Thoracic aorta (tissue), 2 donors: Measurements from ENCODE around the gene SLC22A23. TPM values are rescaled to one million over a fixed set of nuclear protein-coding genes. Genes with fewer than 3 reads are reported as not detected.

ENCODE experiments used
- ATAC-seq: fragments of 150-250 bp; one replicate; pipeline ENCODE4 v1.8.0; 2017; ENCODE audit warnings: low read depth; ENCODE audit not compliant: insufficient number of reproducible peaks, low FRiP score
- DNase-seq: peaks from one replicate; pipeline ENCODE4 v3.0.0-alpha.2; 2020; ENCODE audit warnings: low spot score
- H3K27ac ChIP-seq, 2 donors: fragments of 200-600 bp; sonication (generic); 1 replicate in 1 of 2; 2 replicates in 1 of 2; pipeline ENCODE4 v1.5.1; 2016; ENCODE audit warnings: mild to moderate bottlenecking in 2 of 2, moderate library complexity in 2 of 2
- H3K27me3 ChIP-seq: fragments of 200-600 bp; sonication (generic); replicated peaks from 2 replicates; pipeline ENCODE4 v1.6.0; 2016; ENCODE audit warnings: mild to moderate bottlenecking; ENCODE audit not compliant: insufficient read depth
- H3K36me3 ChIP-seq: fragments of 200-600 bp; sonication (generic); one replicate; pipeline ENCODE4 v1.5.1; 2016
- H3K4me1 ChIP-seq, 2 donors: fragments of 200-600 bp; sonication (generic); 1 replicate in 1 of 2; 2 replicates in 1 of 2; pipeline versions ENCODE4 v1.5.1 to v1.6.0; 2016; ENCODE audit warnings: low read depth in 2 of 2, mild to moderate bottlenecking in 1 of 2; ENCODE audit not compliant: control insufficient read depth in 1 of 2
- H3K4me3 ChIP-seq: fragments of 200-600 bp; sonication (generic); 2 replicates; pipeline ENCODE4 v1.5.1; 2016; ENCODE audit warnings: mild to moderate bottlenecking
- H3K9me3 ChIP-seq: fragments of 200-600 bp; sonication (generic); 2 replicates; pipeline ENCODE4 v1.5.1; 2016
- total RNA-seq, 2 donors: library from RNA; depleted of rRNA; stranded (reverse); fragments of >200 nt; gene quantifications; one replicate each; pipeline versions ENCODE4 v1.1.0 to v1.2.3, GENCODE V29; 2016
- TF ChIP-seq, protein P1 (sequence below): fragments of 200-600 bp; sonication (generic); IDR thresholded peaks from one replicate; pipeline ENCODE4 v1.5.1; 2019; ENCODE audit warnings: antibody characterized with exemption

Gene SLC22A23
- total RNA-seq, 2 donors from 2014 or later: 5.1 to 9.7 TPM

DNA sequence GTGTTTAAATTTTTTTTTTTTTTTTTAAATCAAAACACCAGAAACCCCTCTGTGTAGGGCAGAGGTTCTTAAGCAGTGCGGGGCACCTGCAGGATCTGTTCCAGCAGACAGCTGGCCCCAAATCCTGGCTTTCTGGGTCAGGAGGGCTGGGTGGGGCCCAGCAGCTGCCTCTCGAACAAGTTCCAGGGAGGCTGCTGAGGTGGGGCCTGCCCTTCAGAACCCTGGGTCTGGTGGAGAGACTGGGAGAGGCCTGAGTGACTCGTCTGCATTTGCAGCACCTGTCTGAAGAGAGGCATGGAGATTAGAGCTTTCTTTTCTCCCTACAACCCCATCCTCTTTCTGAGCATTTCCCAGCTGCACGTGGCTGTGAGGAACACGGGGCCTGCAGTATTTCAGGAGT lies 189.7 kb downstream of the SLC22A23 start:
- TF ChIP-seq, protein P1, sequence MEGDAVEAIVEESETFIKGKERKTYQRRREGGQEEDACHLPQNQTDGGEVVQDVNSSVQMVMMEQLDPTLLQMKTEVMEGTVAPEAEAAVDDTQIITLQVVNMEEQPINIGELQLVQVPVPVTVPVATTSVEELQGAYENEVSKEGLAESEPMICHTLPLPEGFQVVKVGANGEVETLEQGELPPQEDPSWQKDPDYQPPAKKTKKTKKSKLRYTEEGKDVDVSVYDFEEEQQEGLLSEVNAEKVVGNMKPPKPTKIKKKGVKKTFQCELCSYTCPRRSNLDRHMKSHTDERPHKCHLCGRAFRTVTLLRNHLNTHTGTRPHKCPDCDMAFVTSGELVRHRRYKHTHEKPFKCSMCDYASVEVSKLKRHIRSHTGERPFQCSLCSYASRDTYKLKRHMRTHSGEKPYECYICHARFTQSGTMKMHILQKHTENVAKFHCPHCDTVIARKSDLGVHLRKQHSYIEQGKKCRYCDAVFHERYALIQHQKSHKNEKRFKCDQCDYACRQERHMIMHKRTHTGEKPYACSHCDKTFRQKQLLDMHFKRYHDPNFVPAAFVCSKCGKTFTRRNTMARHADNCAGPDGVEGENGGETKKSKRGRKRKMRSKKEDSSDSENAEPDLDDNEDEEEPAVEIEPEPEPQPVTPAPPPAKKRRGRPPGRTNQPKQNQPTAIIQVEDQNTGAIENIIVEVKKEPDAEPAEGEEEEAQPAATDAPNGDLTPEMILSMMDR: no peak
- H3K9me3 ChIP-seq: no peaks in the 10 kb centered on the region
- no peaks in the 10 kb centered on the region for H3K27me3 ChIP-seq
- no peak for DNase-seq
- no peak for ATAC-seq
- H3K4me1 ChIP-seq: no peaks in the 10 kb centered on the region
- H3K36me3 ChIP-seq: peaks cover 19% of the 10 kb centered on the region
- H3K27ac ChIP-seq: no peak overlapping the region
- H3K4me3 ChIP-seq: no peak overlapping the region

- TF ChIP-seq, protein P1: no peak
These were observed 190.7 kb downstream of the SLC22A23 start for GRCh38 chr6:3266170-3266569.

GRCh38 chr6:3265671-3266070 lies 191.2 kb downstream of the SLC22A23 start:
- ATAC-seq (no peak), DNase-seq (no peak)
- Histone ChIP-seq H3K36me3 (peaks cover 12% of the 10 kb centered on the region), H3K4me3 (no peak overlapping the region), H3K9me3 (no peaks in the 10 kb centered on the region), H3K27me3 (no peaks in the 10 kb centered on the region), H3K27ac (no peak overlapping the region), H3K4me1 (peaks cover 0 to 15% of the 10 kb centered on the region in 2 donors)
- TF ChIP-seq, protein P1: no peak

More at GRCh38 chr6:3266170-3266569, 190.7 kb downstream of the SLC22A23 start:
- H3K36me3 ChIP-seq: peaks cover 12% of the 10 kb centered on the region
- H3K27me3 ChIP-seq: no peaks in the 10 kb centered on the region
- H3K4me1 ChIP-seq: peaks cover 0 to 10% of the 10 kb centered on the region in 2 donors
- no peak overlapping the region for H3K4me3 ChIP-seq
- H3K27ac ChIP-seq: no peak overlapping the region
- DNase-seq: no peak
- no peak for ATAC-seq
- H3K9me3 ChIP-seq: no peaks in the 10 kb centered on the region

- DNase-seq: no peak
- ATAC-seq: no peak
- H3K4me3 ChIP-seq: no peak overlapping the region
These were observed 192.5 kb downstream of the SLC22A23 start for GRCh38 chr6:3264356-3264755.

DNA sequence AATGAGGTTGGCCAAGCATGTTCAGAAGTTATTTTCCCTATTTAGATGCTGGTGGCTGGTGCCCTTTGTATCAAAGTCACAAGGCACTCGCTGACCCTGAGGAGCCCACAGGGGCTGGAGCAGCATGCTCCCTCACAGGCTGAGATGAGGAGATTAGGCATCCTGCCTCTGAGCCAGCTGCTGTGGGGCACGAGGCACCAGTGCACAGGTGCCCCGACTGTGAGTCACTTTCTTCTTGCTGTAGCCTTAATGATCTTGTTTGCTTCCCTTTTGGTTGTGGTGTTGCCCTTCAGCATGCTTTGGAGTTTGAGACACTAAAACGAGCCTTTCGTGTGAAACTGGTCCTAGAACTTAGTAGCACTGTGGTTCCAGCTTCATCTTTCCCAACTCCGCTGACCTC lies 193.8 kb downstream of the SLC22A23 start:
- no peak for DNase-seq
- Histone ChIP-seq H3K4me1 (peaks cover 7 to 28% of the 10 kb centered on the region in 2 donors), H3K27ac (no peak overlapping the region), H3K36me3 (peaks cover 9% of the 10 kb centered on the region), H3K27me3 (no peaks in the 10 kb centered on the region), H3K9me3 (no peaks in the 10 kb centered on the region), H3K4me3 (no peak overlapping the region)
- no peak for ATAC-seq
- TF ChIP-seq, protein P1: no peak

More at GRCh38 chr6:3264356-3264755, 192.5 kb downstream of the SLC22A23 start:
- H3K4me1 ChIP-seq: peaks cover 3 to 24% of the 10 kb centered on the region in 2 donors
- H3K36me3 ChIP-seq: peaks cover 12% of the 10 kb centered on the region
- no peak overlapping the region for H3K27ac ChIP-seq
- H3K9me3 ChIP-seq: no peaks in the 10 kb centered on the region
- TF ChIP-seq, protein P1: no peak
- no peaks in the 10 kb centered on the region for H3K27me3 ChIP-seq
